Tibial nerve (tissue), 4 donors: ENCODE data around the gene SLC30A1.

Experiments used
- CTCF ChIP-seq, 5 experiments: fragments of 200-600 bp in 3 of 5; fragments of 450-650 bp in 2 of 5; sonication (generic) in 3 of 5; IDR thresholded peaks; one replicate each; pipeline ENCODE4 v1.5.1; 2016 to 2019; ENCODE audit warnings: antibody characterized with exemption in 5 of 5, mild to moderate bottlenecking in 3 of 5, moderate library complexity in 2 of 5
- EP300 ChIP-seq, 2 donors: sonication (generic); formaldehyde crosslinking; IDR thresholded peaks; one replicate each; pipeline ENCODE4 v1.6.1; 2017; ENCODE audit warnings: antibody characterized with exemption in 2 of 2, mild to moderate bottlenecking in 1 of 2

- TF ChIP-seq EP300 (IDR thresholded peaks at IDR 0.05) (peak in 1 of 2 donors; percentile 28), CTCF (IDR thresholded peaks at IDR 0.05) (no peak)
Observed at GRCh38 chr1:211606914-211607753, 28.2 kb upstream of the SLC30A1 start.
